NCI-H2227 (cell line): ENCODE data around the gene PGR.

Experiments
- DNase-seq: peaks from one replicate; lab custom pipeline; 2025; ENCODE audit not compliant: unreplicated experiment; lab: John Stamatoyannopoulos, UW

The PGR gene

GRCh38 chr11:101083335-101083734 lies 46.3 kb downstream of the PGR start:
- no peak for DNase-seq

- no peak for DNase-seq
These were observed 46.8 kb downstream of the PGR start for GRCh38 chr11:101082813-101083212.

- no peak for DNase-seq
These were observed 65.9 kb downstream of the PGR start for GRCh38 chr11:101063706-101064105.

GRCh38 chr11:101061606-101062005 lies 68.0 kb downstream of the PGR start:
- no peak for DNase-seq

- DNase-seq = no peak
These were observed 70.3 kb downstream of the PGR start for GRCh38 chr11:101059331-101059730.

- DNase-seq = no peak
These were observed 76.1 kb downstream of the PGR start for GRCh38 chr11:101053492-101053891.

GRCh38 chr11:101051677-101052076 lies 77.9 kb downstream of the PGR start:
- DNase-seq = no peak

- no peak for DNase-seq
These were observed 79.8 kb downstream of the PGR start for GRCh38 chr11:101049813-101050212.

- no peak for DNase-seq
These were observed 80.5 kb downstream of the PGR start for GRCh38 chr11:101049123-101049522.

- DNase-seq = no peak
These were observed 81.1 kb downstream of the PGR start for GRCh38 chr11:101048479-101048878.

GRCh38 chr11:101046947-101047346 lies 82.7 kb downstream of the PGR start:
- DNase-seq = no peak

- no peak for DNase-seq
These were observed 84.2 kb downstream of the PGR start for GRCh38 chr11:101045415-101045814.

- no peak for DNase-seq
These were observed 85.7 kb downstream of the PGR start for GRCh38 chr11:101043940-101044339.

GRCh38 chr11:101035872-101036271 lies 93.7 kb downstream of the PGR start:
- DNase-seq = no peak

GRCh38 chr11:101034076-101034475 lies 95.5 kb downstream of the PGR start:
- DNase-seq = no peak

- DNase-seq = no peak
These were observed 96.6 kb downstream of the PGR start for GRCh38 chr11:101032991-101033390.

- no peak for DNase-seq
These were observed 97.9 kb downstream of the PGR start for GRCh38 chr11:101031713-101032112.

GRCh38 chr11:101030692-101031091 lies 98.9 kb downstream of the PGR start:
- DNase-seq = no peak

GRCh38 chr11:101030015-101030414 lies 99.6 kb downstream of the PGR start:
- no peak for DNase-seq

- no peak for DNase-seq
These were observed 101.0 kb downstream of the PGR start for GRCh38 chr11:101028644-101029043.

GRCh38 chr11:101022256-101022655 lies 107.4 kb downstream of the PGR start:
- no peak for DNase-seq

- no peak for DNase-seq
These were observed 109.7 kb downstream of the PGR start for GRCh38 chr11:101019870-101020269.

- DNase-seq = no peak
These were observed 114.9 kb downstream of the PGR start for GRCh38 chr11:101014600-101015285.
